NCI-H345 treated with DMSO at 0.1 percent for 48 hours (cell line): ENCODE measurements around the gene ADAMTSL3.
"Not testable (repeated sequence)": the region's sequence is repeated elsewhere in the genome, so short reads cannot be mapped to it uniquely, and the experiment has no call there.

Experiments
- DNase-seq: peaks from one replicate; lab custom pipeline; 2025; ENCODE audit not compliant: unreplicated experiment; lab: John Stamatoyannopoulos, UW

Gene ADAMTSL3

DNA sequence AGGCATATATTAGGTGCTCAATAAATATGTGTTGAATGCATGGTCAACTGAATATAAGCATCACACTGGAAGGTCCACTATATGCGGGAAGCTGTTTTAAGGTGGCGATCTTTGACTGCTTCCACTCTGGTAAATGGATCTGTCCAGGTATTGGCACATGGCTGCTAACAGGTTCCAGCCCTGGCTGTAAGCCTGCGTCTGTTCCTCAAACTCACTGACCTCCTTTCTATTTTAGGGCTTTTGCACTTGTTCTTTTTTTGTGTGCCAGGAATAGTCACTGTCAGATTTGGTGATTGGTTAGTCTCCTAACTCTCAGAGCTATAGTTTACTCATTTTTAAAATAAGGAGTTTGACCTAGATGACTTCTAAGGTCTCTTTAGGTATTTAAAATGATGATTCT lies 46.2 kb downstream of the ADAMTSL3 start:
- DNase-seq: no peak

DNA sequence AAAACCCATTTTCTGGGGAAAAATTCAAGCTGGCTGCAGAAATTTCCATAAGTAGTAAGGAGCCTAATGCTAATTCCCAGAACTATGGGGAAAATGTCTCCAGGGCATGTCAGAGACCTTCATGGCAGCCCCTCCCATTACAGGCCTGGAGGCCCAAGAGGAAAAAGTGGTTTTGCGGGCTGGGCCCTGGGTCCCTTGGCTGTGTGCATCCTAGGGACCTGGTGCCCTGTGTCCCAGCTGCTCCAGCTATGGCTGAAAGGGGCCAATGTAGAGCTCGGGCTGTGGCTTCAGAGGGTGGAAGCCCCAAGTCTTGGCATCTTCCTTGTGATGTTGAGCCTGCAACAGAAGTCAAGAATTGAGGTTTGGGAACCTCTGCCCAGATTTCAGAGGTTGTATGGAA lies 48.4 kb downstream of the ADAMTSL3 start:
- not testable (repeated sequence) for DNase-seq

DNA sequence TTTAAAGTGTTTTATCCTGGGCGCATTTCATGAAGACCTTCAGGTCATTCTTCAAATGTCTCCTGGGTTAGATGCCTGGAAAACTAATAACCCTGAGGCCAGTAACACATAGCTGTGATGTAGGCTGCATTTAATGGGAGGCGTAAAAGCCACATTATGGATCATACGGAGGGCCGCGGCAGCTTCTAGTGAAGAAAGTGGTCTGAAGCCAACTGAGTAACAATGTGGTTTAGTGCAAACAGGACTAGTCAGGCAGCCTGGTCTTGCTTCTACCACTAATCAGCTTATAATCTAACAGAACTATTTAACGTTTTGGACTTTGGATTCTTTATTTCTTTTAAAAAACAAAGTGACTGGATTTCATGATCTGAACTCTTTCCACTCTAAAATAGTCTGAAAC lies 54.4 kb downstream of the ADAMTSL3 start:
- DNase-seq: no peak

DNA sequence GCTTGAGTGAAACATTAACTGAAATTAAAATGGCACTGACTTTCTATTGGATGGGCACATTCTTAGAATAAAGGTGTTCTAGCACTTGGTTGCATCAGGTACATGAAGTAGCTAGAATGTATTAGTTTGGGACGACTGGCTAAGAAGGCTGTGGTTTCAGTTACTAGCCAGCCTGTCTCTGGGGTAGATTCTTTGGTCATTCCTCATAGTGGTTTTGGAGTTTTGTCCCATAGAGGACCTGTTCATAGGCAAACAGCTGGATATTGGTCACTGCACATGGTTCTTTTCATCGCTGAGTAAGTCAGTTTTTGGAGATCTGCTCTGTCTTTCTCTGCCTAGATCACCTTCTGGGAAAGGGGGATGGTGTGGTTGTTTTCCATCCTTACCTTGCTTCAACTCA lies 55.3 kb downstream of the ADAMTSL3 start:
- DNase-seq: no peak

DNA sequence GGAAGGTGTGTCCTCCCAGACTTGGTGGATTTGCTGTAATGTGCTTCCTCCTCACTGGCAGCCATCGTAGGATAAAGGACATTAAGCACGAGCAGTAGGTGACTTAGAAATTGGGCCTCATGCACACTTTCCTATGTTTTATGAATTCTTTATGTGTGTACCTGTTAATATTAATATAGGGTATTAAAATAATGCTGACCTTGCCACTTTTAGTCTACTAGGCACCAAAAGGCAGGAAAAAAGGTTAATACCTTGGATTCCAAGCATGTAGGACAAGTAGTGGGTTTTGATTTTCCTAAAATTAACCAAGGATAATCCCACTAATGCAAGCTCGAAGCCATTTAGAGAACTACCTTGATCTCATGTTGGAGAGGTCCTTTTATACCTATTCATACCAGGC lies 55.9 kb downstream of the ADAMTSL3 start:
- no peak for DNase-seq

DNA sequence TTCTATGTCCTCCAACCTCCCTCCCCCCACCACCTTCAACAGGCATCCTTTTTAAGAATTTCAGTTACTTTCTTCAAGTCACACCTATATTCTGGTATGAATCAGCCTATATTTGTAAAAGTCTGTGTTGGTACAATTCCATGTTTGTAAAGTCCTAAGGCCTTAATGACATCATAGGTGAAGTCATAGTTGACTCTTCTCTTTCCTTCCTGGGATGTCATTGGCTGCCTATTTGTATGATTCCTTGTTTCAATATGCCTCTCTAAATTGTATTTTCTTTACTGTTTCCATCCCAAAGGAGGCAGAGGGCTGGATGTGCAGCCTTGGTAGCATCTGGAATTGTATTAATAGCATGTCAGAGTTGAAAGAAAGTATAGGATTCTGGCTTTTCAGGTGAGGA lies 56.5 kb downstream of the ADAMTSL3 start:
- no peak for DNase-seq

DNA sequence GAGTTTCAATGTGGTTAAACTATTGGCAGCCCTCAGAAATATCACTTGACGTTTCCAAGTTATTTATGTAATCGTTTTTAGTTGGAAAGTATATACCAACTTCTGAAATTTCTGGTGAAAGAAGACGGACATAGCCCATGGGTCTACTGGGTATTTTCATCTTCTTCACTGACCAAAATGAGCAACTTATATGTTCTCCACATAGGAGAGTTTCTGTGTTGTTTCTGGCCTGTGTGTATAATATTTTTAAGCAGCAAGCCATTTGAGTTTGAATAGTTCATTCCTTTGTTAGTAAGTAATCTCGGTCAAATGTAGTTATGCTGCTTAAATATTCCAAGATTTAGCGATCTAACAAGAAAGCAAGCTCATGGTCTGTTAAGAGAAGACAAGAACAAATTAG lies 57.3 kb downstream of the ADAMTSL3 start:
- no peak for DNase-seq

DNA sequence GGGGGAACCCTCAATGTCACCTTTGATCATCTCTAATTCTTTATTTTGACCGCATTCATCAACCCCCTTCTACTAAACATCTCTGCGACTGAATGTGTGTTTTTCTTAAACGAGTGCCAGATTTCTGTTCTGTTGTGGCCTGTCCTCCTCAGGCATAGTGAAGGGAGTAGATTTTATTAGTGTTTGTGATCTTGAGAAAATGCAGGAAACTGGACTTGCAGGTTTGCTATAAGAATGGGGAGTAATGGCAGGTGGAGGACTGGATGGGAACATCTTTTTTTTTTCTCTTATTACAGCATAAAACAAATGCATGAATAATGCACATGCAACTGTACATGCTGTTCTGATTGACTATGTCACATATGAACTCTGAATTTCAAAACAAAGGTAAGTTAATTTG lies 59.3 kb downstream of the ADAMTSL3 start:
- DNase-seq: no peak

DNA sequence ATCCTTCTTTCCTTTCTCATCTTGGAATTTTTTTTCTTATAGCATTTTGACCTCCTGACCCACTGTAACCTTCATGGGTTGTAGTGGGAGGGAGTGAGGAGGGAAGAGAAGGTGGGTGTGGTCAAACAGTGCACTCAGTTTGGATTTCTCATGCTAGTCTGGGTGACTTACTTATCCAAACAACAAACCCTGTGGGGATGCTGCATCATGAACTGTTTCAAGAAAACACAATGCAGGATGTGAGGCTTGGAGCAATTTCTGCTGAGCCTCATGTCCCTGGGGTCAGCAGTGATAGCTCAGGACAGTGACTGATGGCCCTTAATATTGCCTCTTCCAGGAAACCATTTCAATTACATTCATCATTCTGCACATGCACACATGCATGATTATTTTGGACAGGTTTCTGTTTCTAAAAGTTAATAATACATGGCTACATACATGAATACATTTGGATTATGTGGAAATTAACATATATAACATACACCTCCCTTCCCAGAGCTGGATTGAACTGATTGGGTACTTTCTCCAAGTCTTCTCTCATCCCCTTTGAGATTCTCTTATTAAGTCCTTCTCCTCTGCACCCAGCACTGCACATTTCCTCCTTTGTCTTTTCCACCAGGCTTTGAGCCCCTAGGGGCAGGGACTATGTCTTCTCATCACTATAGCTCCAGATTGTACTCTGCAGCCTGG lies 61.2 kb downstream of the ADAMTSL3 start:
- DNase-seq: no peak

DNA sequence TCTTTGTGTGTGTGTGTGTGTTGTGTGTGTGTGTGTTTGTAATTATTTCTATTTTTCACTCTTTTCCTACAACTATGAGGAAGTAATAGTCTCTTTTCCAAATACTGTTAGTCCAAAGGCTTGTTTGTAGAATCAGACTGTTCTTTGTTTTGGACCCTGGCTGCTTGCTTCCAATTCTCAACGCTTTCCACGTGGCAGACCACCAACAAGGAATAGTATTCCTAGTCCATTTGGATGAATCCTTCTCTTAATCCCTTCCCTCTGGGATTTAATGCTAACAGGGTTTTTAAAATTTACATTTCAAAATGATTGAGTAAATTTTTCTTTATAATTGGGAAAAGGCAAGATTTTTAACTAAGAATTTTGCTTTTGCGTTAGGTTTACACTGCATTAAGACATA lies 62.7 kb downstream of the ADAMTSL3 start:
- no peak for DNase-seq

DNA sequence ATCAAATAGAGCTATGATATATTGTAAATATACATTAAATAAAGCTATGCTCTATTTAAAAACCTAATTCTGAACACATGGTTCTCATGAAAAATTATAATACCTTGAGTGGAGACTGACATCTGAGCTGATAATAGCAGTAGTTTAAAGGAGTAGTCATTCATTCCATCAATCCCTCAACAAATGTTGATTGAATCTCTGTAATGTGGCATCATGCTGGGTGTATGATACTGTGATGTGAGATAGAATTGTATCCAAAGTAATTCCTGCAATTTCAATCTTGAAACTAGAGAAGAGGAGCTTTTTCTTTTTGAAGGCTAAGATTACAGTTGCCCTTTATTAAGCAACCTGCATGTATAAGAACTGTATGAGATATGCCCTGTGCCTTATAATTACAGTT lies 63.1 kb downstream of the ADAMTSL3 start:
- no peak for DNase-seq

DNA sequence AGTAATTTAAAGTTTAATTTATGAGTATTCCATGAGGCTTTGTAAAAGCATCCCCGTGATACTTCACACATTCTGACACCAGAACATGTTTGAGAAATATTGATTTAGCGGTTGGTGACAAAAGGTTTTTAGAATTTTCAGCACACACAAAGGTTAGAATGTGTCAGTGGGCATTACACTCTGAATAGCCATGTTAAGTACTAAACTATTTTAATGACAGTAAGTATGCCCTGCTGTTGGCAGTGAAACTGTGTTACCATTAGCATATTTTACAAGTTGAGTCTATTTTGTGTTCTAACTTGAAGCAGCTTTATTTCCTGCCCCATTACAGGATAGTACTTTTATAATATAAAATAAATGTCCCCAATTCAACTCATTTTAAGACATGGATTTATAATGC lies 66.5 kb downstream of the ADAMTSL3 start:
- no peak for DNase-seq

DNA sequence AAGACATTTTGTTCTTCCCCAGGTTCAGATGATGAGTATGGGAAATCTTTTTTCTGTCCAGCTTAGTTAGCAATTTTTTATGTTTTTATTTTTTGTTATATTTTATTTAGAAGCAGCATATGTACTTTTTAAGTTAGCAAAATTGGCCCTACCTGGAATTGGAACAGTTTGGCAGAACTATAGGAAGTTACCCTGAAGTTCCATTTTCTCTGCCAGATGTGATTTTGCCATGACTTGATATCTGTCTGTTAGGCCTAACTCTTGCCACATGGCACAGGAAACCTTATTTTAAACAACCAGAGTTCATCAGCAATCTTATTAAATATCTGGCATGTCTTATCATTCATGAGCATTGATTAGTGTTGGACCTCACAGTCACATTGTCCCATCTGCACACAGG lies 67.1 kb downstream of the ADAMTSL3 start:
- no peak for DNase-seq

DNA sequence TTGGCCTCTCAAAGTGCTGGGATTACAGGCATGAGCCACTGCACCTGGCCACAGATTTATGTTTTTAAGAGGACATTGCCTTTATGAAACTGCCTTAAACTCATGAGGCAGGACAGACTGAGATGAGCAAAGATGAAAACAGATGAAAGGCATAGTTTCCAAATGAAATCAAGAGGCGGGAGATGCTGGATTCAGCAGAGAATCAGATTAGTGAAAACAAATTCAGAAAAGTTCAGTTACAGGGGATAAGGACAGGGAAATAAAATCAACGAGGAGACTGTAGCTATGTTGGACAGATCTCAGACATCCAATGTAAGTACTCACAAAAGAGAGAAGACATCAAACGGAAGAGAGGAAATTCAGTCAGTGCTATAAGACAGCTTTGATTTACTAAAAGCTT lies 68.1 kb downstream of the ADAMTSL3 start:
- DNase-seq: no peak

DNA sequence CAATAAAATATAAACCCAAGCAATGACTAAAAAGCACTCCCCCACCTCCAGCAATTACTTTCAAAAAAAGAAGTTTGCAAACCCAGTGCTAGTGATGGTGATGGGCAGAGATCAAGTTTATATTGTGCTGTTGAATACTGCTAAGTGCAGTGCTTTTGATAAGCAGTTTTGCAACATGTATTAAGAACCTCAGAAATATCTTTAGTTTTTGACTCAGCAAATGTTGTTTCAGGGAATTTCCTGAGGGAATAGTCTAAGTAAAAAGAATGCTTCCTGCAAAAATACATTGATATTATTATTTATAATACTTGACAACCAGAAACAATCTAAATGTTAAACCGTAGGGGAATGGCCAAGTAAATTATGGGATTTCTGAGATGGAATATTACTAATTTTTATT lies 69.3 kb downstream of the ADAMTSL3 start:
- no peak for DNase-seq

DNA sequence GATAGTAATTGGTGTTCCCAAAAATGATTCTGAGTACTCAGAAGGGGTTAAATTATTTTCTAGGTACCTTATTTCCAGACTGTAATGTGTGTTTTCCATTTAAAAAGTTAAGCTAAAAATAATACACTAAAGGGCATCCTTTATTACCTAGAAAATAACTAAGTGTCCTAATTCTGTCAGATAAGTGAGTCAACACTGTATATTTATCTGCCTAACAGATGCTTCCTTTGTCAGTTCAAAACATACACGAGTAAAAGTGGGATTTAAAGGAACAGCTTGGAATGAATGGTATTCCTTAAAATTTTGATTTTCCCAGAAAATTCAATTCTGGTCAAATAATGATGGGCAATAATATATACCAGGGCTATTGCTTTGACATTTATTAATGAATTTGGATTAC lies 78.3 kb downstream of the ADAMTSL3 start:
- DNase-seq: no peak

DNA sequence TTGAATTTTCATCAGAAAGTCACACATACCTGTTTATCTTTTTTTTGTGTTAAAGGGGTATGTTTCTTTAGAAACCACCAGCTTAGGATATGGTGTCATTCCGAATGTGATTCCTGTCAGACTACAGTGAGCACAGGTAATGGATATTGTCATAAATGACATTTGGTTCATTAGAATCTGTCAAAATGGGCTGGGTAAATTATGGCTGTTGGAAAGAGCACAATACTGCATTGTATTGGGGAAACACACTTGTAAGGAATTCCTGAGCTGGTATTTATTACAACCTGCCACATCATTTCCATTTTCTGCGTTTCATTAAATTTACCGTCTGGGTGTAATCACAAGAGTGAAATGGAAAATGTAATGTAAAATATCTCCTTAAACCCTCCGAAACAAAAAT lies 78.8 kb downstream of the ADAMTSL3 start:
- no peak for DNase-seq

DNA sequence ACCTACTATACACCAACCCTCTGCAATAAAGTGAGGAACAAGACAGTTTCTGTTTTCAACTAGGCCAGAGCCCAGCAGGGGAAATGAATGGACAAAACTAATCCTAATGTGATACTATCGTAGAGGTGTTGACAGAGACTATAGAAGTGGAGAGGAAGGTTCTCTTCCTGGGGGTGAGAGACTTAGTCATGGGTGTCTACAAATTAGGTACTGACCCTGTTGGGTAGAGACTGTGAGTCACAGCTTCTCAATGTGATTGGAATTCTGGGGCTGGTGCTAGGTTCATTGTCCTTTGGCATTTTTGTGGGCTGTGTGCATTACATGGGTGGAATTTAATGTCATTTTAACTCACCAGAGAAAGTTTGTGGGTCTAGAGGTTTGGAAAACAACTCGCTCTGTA lies 79.3 kb downstream of the ADAMTSL3 start:
- DNase-seq: no peak

DNA sequence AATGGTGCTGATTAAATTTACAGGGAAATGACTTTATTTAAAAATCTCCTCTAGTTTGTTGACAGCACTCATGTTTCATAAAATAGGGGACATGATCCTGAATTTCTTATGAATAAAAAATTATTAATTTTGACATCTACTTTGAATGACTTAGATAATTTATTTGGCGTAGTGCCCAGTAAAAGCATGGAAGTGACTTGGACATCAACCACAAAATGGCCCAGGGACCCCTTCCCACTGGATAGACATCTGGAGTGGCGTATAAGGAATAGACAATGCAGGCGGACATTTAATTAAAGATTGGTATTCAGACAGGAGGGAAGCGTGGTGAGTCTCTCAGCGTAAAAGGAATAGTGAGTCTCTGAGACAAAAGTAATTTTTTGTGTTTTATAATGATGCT lies 79.8 kb downstream of the ADAMTSL3 start:
- DNase-seq: no peak

DNA sequence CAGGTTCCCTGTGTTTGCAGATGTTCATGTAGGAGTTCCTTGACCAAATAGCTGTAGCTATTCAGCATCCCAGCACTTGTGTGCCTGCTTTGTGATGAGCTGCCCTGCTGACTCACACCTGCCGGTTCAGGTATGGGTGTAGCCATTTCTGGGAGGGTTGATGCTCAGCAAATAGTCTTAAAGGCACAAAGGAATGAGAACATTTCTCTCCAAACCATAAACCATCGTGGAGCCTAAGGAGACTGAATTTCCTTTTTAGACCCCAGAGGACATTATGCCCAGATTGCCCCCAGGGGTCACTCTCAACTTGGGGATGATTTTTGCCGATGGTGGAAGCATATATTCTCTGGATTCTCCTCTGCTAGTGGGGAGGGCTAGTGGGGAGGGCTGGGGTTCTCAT lies 80.6 kb downstream of the ADAMTSL3 start:
- DNase-seq: no peak

DNA sequence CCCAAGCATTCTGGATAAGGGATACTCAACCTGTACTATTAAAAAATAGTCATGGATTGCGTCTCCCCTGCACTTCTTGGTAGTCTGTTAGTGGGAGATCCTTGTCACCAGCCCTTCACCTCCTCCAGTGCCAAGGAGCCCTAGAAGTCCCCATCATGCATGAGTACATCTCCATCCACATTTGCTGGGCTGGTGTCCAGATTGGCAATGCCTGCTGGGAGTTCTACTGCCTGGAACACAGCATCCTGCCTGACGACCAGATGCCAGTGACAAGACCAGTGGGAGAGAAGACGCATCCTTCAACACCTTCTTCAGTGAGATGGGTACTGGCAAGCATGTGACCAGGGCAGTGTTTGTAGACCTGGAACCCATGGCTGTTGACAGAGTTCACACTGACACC lies 85.7 kb downstream of the ADAMTSL3 start:
- no peak for DNase-seq

DNA sequence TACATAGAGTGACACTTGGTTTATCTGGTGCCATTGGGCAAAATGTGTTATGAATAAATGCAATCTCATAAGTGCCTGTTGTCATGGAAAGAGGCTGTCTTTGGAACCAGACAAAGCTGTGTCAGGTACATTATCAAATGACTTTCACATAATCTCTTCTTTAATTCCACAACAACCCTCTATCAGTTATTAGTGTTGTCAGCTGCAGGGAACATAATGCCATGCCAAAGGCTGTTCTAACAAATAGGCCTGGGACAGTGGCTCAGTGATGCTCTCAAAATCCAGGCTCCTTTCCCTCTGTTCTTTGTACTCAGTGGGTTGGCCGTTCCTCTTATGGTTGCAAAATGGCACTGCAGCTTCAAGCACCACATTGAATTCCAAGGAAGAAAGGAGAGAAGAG lies 91.8 kb downstream of the ADAMTSL3 start:
- no peak for DNase-seq

DNA sequence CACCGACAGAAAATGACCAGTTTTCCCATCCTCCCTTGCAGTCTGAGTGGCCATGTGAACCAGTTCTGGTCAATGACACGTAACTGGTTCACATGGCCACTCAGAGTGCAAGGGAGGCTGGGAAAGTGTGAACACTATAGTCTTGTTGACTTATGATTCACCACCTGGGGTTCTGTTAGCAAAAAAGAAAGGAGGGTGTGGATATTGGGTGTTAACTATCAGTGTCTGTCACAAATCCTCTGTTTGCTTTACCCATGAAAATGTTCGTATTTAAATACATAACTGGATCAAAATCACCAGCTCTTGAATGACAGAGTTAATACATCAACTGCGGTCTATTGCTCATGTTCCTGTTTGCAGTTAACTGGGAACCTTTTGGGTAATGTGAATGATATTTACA lies 92.3 kb downstream of the ADAMTSL3 start:
- DNase-seq: no peak
